WTC11 (cell line): ENCODE results near the gene MRC1. TPM values are rescaled to one million over a fixed set of nuclear protein-coding genes. Genes with fewer than 3 reads are reported as not detected.

Experiments used
- ATAC-seq: fragments of 200-7000 bp; cut with Tn5 transposase; 2 replicates; pipeline ENCODE4 v1.10.0; 2021; ENCODE audit warnings: mild to moderate bottlenecking, moderate library complexity
- CTCF ChIA-PET: fragments of 300-600 bp; sonication (Branson Sonifier 250); formaldehyde crosslinking; loops from one replicate; lab custom pipeline; 2021; ENCODE audit warnings: antibody characterized with exemption; lab: Charles Lee
- POLR2A ChIA-PET: fragments of 350-600 bp; sonication (Branson Sonifier 250); formaldehyde crosslinking; loops from one replicate; lab custom pipeline; 2021; ENCODE audit warnings: antibody characterized with exemption; lab: Charles Lee
- DNase-seq: peaks from one replicate; pipeline ENCODE4 v3.0.0; 2021; ENCODE audit warnings: low spot score
- H3K27ac Mint-ChIP-seq: 2 replicates; pipeline ENCODE4 v1.8.0; 2021; ENCODE audit warnings: mixed read lengths
- H3K27me3 Mint-ChIP-seq: 2 replicates; pipeline ENCODE4 v1.8.0; 2021; ENCODE audit warnings: low read depth, mild to moderate bottlenecking, moderate library complexity, mixed read lengths
- H3K36me3 Mint-ChIP-seq: 2 replicates; pipeline ENCODE4 v1.8.0; 2021; ENCODE audit warnings: mixed read lengths
- H3K4me1 Mint-ChIP-seq: 2 replicates; pipeline ENCODE4 v1.8.0; 2022; ENCODE audit warnings: mixed read lengths
- H3K4me3 Mint-ChIP-seq: 2 replicates; pipeline ENCODE4 v1.8.0; 2021; ENCODE audit warnings: mild to moderate bottlenecking, moderate library complexity, mixed read lengths
- H3K9me3 Mint-ChIP-seq: 2 replicates; pipeline ENCODE4 v1.8.0; 2021; ENCODE audit warnings: mixed read lengths
- ATF1 ChIP-seq: sonication (generic); formaldehyde crosslinking; IDR thresholded peaks from 2 replicates; pipeline ENCODE4 v1.8.1; 2023; ENCODE audit warnings: mild to moderate bottlenecking, moderate library complexity, missing genetic modification reagents
- CREB1 ChIP-seq: sonication (generic); formaldehyde crosslinking; IDR thresholded peaks from 2 replicates; pipeline ENCODE4 v1.8.0; 2023; ENCODE audit warnings: mild to moderate bottlenecking, missing genetic modification reagents
- ETV6 ChIP-seq: sonication (generic); formaldehyde crosslinking; IDR thresholded peaks from 2 replicates; pipeline ENCODE4 v1.8.1; 2022; ENCODE audit warnings: mild to moderate bottlenecking, missing genetic modification reagents
- FOXK1 ChIP-seq: sonication (generic); formaldehyde crosslinking; IDR thresholded peaks from 2 replicates; pipeline ENCODE4 v1.8.0; 2022; ENCODE audit warnings: mild to moderate bottlenecking, moderate library complexity, missing genetic modification reagents
- GABPB1 ChIP-seq: sonication (generic); formaldehyde crosslinking; IDR thresholded peaks from 2 replicates; pipeline ENCODE4 v1.8.1; 2023; ENCODE audit warnings: mild to moderate bottlenecking, missing genetic modification reagents
- HMGA2 ChIP-seq: fragments of 250-450 bp; sonication (Bioruptor Pico); IDR thresholded peaks from 2 replicates; pipeline ENCODE4 v1.4.0; 2021; ENCODE audit warnings: mild to moderate bottlenecking, moderate library complexity
- IRF2 ChIP-seq: sonication (generic); formaldehyde crosslinking; IDR thresholded peaks from 2 replicates; pipeline ENCODE4 v1.8.0; 2022; ENCODE audit warnings: low read depth, missing genetic modification reagents, borderline replicate concordance
- MYBL2 ChIP-seq: sonication (generic); formaldehyde crosslinking; IDR thresholded peaks from 2 replicates; pipeline ENCODE4 v1.8.1; 2023; ENCODE audit warnings: mild to moderate bottlenecking, moderate library complexity, missing genetic modification reagents
- RELA ChIP-seq: sonication (generic); formaldehyde crosslinking; IDR thresholded peaks from 2 replicates; pipeline ENCODE4 v1.8.1; 2022; ENCODE audit warnings: missing genetic modification reagents, mild to moderate bottlenecking, borderline replicate concordance
- RORB ChIP-seq: fragments of 250-450 bp; sonication (Bioruptor Pico); IDR thresholded peaks from 2 replicates; pipeline ENCODE4 v1.9.0; 2021; ENCODE audit warnings: mild to moderate bottlenecking
- SMAD3 ChIP-seq: sonication (generic); formaldehyde crosslinking; IDR thresholded peaks from 2 replicates; pipeline ENCODE4 v1.8.0; 2022; ENCODE audit warnings: missing genetic modification reagents, mild to moderate bottlenecking, borderline replicate concordance
- ZNF219 ChIP-seq: sonication (generic); formaldehyde crosslinking; IDR thresholded peaks from 2 replicates; pipeline ENCODE4 v1.8.0; 2023; ENCODE audit warnings: missing genetic modification reagents, mild to moderate bottlenecking, borderline replicate concordance
- ZNF263 ChIP-seq: sonication (generic); formaldehyde crosslinking; IDR thresholded peaks from 2 replicates; pipeline ENCODE4 v1.8.1; 2022; ENCODE audit warnings: low read depth, mild to moderate bottlenecking, moderate library complexity, missing genetic modification reagents
- total RNA-seq: library from RNA; stranded (reverse); gene quantifications from 3 replicates; pipeline ENCODE4 v1.2.3, GENCODE V29; 2021
- TF ChIP-seq, protein P1 (sequence below): sonication (generic); formaldehyde crosslinking; IDR thresholded peaks from 2 replicates; pipeline ENCODE4 v1.8.1; 2023; ENCODE audit warnings: mild to moderate bottlenecking, missing genetic modification reagents, moderate library complexity
- TF ChIP-seq, protein P2 (sequence below): sonication (generic); formaldehyde crosslinking; IDR thresholded peaks from 2 replicates; pipeline ENCODE4 v1.8.0; 2023; ENCODE audit warnings: missing genetic modification reagents, mild to moderate bottlenecking, borderline replicate concordance
- TF ChIP-seq, protein P3 (sequence below): sonication (generic); formaldehyde crosslinking; IDR thresholded peaks from 2 replicates; pipeline ENCODE4 v1.8.0; 2022; ENCODE audit warnings: mild to moderate bottlenecking, missing genetic modification reagents
- TF ChIP-seq, protein P4 (sequence below): sonication (generic); formaldehyde crosslinking; conservative IDR thresholded peaks from 2 replicates; pipeline ENCODE4 v1.8.1; 2022; ENCODE audit warnings: mild to moderate bottlenecking, missing genetic modification reagents
- TF ChIP-seq, protein P5 (sequence below): sonication (generic); formaldehyde crosslinking; IDR thresholded peaks from 2 replicates; pipeline ENCODE4 v1.8.1; 2022; ENCODE audit warnings: mild to moderate bottlenecking, missing genetic modification reagents, moderate library complexity, borderline replicate concordance
- TF ChIP-seq, protein P6 (sequence below): sonication (generic); formaldehyde crosslinking; IDR thresholded peaks from 2 replicates; pipeline ENCODE4 v1.8.1; 2022; ENCODE audit warnings: missing genetic modification reagents, borderline replicate concordance
- TF ChIP-seq, protein P7 (sequence below): sonication (generic); formaldehyde crosslinking; IDR thresholded peaks from 2 replicates; pipeline ENCODE4 v1.8.0; 2022; ENCODE audit warnings: mild to moderate bottlenecking, missing genetic modification reagents
- TF ChIP-seq, protein P8 (sequence below): sonication (generic); formaldehyde crosslinking; IDR thresholded peaks from 2 replicates; pipeline ENCODE4 v1.8.1; 2023; ENCODE audit warnings: mild to moderate bottlenecking, missing genetic modification reagents, moderate library complexity
- TF ChIP-seq, protein P9 (sequence below): sonication (generic); formaldehyde crosslinking; IDR thresholded peaks from 2 replicates; pipeline ENCODE4 v1.8.1; 2022; ENCODE audit warnings: mild to moderate bottlenecking, moderate library complexity, missing genetic modification reagents

MRC1 gene
- total RNA-seq, 1 experiment from 2014 or later: 0.33 TPM

DNA sequence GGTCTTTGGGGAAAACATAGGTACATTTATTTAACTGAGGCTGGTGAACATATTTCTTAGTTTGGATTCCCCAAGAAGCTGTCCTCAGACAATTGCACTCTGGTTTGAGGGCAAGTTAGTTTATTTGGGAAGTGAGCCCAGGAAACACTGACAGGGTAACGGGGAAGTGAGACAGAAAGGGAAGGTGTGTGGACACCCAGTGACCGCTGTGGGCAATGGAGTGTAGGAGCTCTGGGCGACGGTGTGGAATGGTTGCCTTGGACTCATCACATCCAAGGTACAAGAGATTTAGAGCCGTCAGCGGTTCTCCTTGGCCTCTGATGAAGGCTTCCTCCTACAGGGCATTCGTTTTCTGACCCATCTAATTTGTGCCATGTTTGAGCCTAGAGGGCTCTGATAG, 7.1 kb downstream of the MRC1 start:
- DNase-seq: no peak
- H3K27ac Mint-ChIP-seq: no peak overlapping the region
- H3K27me3 Mint-ChIP-seq: no peaks in the 10 kb centered on the region
- H3K4me1 Mint-ChIP-seq: no peaks in the 10 kb centered on the region
- H3K36me3 Mint-ChIP-seq: no peaks in the 10 kb centered on the region
- POLR2A ChIA-PET: no interaction called here
- no peak for TF ChIP-seq IRF2 (CRISPR knock-in tag)
- TF ChIP-seq, protein P1, sequence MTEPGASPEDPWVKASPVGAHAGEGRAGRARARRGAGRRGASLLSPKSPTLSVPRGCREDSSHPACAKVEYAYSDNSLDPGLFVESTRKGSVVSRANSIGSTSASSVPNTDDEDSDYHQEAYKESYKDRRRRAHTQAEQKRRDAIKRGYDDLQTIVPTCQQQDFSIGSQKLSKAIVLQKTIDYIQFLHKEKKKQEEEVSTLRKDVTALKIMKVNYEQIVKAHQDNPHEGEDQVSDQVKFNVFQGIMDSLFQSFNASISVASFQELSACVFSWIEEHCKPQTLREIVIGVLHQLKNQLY (CRISPR knock-in tag): no peak
- no peak for TF ChIP-seq SMAD3 (CRISPR knock-in tag)
- TF ChIP-seq, protein P2, sequence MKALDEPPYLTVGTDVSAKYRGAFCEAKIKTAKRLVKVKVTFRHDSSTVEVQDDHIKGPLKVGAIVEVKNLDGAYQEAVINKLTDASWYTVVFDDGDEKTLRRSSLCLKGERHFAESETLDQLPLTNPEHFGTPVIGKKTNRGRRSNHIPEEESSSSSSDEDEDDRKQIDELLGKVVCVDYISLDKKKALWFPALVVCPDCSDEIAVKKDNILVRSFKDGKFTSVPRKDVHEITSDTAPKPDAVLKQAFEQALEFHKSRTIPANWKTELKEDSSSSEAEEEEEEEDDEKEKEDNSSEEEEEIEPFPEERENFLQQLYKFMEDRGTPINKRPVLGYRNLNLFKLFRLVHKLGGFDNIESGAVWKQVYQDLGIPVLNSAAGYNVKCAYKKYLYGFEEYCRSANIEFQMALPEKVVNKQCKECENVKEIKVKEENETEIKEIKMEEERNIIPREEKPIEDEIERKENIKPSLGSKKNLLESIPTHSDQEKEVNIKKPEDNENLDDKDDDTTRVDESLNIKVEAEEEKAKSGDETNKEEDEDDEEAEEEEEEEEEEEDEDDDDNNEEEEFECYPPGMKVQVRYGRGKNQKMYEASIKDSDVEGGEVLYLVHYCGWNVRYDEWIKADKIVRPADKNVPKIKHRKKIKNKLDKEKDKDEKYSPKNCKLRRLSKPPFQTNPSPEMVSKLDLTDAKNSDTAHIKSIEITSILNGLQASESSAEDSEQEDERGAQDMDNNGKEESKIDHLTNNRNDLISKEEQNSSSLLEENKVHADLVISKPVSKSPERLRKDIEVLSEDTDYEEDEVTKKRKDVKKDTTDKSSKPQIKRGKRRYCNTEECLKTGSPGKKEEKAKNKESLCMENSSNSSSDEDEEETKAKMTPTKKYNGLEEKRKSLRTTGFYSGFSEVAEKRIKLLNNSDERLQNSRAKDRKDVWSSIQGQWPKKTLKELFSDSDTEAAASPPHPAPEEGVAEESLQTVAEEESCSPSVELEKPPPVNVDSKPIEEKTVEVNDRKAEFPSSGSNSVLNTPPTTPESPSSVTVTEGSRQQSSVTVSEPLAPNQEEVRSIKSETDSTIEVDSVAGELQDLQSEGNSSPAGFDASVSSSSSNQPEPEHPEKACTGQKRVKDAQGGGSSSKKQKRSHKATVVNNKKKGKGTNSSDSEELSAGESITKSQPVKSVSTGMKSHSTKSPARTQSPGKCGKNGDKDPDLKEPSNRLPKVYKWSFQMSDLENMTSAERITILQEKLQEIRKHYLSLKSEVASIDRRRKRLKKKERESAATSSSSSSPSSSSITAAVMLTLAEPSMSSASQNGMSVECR (CRISPR knock-in tag): no peak
- TF ChIP-seq ZNF219 (CRISPR knock-in tag): no peak
- TF ChIP-seq, protein P3, sequence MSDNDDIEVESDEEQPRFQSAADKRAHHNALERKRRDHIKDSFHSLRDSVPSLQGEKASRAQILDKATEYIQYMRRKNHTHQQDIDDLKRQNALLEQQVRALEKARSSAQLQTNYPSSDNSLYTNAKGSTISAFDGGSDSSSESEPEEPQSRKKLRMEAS (CRISPR knock-in tag): no peak
- TF ChIP-seq, protein P4, sequence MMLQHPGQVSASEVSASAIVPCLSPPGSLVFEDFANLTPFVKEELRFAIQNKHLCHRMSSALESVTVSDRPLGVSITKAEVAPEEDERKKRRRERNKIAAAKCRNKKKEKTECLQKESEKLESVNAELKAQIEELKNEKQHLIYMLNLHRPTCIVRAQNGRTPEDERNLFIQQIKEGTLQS (CRISPR knock-in tag): no peak
- no peak for TF ChIP-seq HMGA2 (CRISPR knock-in tag)
- TF ChIP-seq, protein P5, sequence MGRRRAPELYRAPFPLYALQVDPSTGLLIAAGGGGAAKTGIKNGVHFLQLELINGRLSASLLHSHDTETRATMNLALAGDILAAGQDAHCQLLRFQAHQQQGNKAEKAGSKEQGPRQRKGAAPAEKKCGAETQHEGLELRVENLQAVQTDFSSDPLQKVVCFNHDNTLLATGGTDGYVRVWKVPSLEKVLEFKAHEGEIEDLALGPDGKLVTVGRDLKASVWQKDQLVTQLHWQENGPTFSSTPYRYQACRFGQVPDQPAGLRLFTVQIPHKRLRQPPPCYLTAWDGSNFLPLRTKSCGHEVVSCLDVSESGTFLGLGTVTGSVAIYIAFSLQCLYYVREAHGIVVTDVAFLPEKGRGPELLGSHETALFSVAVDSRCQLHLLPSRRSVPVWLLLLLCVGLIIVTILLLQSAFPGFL (CRISPR knock-in tag): no peak
- TF ChIP-seq ETV6 (CRISPR knock-in tag): no peak
- TF ChIP-seq, protein P6, sequence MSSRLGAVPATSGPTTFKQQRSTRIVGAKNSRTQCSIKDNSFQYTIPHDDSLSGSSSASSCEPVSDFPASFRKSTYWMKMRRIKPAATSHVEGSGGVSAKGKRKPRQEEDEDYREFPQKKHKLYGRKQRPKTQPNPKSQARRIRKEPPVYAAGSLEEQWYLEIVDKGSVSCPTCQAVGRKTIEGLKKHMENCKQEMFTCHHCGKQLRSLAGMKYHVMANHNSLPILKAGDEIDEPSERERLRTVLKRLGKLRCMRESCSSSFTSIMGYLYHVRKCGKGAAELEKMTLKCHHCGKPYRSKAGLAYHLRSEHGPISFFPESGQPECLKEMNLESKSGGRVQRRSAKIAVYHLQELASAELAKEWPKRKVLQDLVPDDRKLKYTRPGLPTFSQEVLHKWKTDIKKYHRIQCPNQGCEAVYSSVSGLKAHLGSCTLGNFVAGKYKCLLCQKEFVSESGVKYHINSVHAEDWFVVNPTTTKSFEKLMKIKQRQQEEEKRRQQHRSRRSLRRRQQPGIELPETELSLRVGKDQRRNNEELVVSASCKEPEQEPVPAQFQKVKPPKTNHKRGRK (CRISPR knock-in tag): no peak
- TF ChIP-seq, protein P7, sequence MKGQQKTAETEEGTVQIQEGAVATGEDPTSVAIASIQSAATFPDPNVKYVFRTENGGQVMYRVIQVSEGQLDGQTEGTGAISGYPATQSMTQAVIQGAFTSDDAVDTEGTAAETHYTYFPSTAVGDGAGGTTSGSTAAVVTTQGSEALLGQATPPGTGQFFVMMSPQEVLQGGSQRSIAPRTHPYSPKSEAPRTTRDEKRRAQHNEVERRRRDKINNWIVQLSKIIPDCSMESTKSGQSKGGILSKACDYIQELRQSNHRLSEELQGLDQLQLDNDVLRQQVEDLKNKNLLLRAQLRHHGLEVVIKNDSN: no peak
- no peak for TF ChIP-seq CREB1
- no peak for ATAC-seq
- no peaks in the 10 kb centered on the region for H3K9me3 Mint-ChIP-seq
- CTCF ChIA-PET: no interaction called here
- H3K4me3 Mint-ChIP-seq: no peak overlapping the region

DNA sequence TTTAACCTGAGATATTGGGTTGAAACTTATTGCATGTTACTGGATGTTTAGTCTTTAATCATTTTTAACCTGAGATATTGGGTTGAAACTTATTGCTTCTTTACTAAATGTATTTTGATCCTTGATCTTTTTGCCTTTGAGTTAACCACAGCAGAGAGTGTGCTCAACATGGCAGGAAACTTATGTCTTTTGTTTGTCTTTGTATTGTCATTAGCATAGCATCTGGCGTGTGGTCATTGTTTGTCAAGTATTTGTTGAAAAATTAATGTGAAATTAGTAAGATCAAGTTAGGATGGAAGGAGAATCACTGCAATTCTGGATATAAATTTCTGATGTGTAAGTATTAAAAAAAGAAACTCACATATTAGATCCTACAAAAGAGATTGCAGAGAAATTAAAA, 8.2 kb downstream of the MRC1 start:
- H3K4me3 Mint-ChIP-seq: no peak overlapping the region
- ATAC-seq (no peak), DNase-seq (no peak)
- H3K4me1 Mint-ChIP-seq: no peaks in the 10 kb centered on the region
- H3K27me3 Mint-ChIP-seq: no peaks in the 10 kb centered on the region
- ChIA-PET CTCF (no interaction called here), POLR2A (no interaction called here)
- no peaks in the 10 kb centered on the region for H3K36me3 Mint-ChIP-seq
- H3K9me3 Mint-ChIP-seq: no peaks in the 10 kb centered on the region
- H3K27ac Mint-ChIP-seq: no peak overlapping the region
- TF ChIP-seq HMGA2 (CRISPR knock-in tag) (no peak), ATF1 (no peak), FOXK1 (CRISPR knock-in tag) (no peak), ZNF263 (CRISPR knock-in tag) (no peak), RORB (CRISPR knock-in tag) (no peak), GABPB1 (CRISPR knock-in tag) (no peak), MYBL2 (CRISPR knock-in tag) (no peak), RELA (CRISPR knock-in tag) (no peak)
- TF ChIP-seq, protein P8, sequence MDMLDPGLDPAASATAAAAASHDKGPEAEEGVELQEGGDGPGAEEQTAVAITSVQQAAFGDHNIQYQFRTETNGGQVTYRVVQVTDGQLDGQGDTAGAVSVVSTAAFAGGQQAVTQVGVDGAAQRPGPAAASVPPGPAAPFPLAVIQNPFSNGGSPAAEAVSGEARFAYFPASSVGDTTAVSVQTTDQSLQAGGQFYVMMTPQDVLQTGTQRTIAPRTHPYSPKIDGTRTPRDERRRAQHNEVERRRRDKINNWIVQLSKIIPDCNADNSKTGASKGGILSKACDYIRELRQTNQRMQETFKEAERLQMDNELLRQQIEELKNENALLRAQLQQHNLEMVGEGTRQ (CRISPR knock-in tag): no peak
- TF ChIP-seq, protein P9, sequence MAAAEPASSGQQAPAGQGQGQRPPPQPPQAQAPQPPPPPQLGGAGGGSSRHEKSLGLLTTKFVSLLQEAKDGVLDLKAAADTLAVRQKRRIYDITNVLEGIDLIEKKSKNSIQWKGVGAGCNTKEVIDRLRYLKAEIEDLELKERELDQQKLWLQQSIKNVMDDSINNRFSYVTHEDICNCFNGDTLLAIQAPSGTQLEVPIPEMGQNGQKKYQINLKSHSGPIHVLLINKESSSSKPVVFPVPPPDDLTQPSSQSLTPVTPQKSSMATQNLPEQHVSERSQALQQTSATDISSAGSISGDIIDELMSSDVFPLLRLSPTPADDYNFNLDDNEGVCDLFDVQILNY (CRISPR knock-in tag): no peak
